NCI-H2196 (cell line): ENCODE results near the gene POTEJ.
"Not testable (repeated sequence)": the region's sequence is repeated elsewhere in the genome, so short reads cannot be mapped to it uniquely, and the experiment has no call there.

Experiments
- DNase-seq: peaks from one replicate; lab custom pipeline; 2025; ENCODE audit not compliant: unreplicated experiment; lab: John Stamatoyannopoulos, UW

The POTEJ gene

DNA sequence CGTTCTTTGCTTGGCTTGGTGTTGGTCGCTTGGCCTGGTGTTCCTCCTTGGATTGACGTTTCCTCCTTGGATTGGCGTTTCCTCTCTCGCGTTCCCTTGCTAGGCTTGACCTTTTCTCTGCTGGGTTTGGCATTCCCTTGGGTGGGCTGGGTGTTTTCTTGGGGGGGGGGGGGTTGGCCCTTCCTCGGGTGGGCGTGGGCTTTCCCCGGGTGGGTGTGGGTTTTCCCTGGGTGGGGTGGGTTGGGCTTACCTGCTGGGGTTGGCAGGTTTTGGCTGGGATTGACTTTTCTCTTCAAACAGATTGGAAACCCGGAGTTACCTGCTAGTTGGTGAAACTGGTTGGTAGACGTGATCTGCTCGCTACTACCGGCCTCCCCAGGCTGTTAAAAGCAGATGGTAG lies at the start of gene POTEJ:
POTEJ (plus strand) TSS at position 301 of the 400 bp plus-strand sequence; CDS start at position 394, 93 bp downstream.
- not testable (repeated sequence) for DNase-seq

DNA sequence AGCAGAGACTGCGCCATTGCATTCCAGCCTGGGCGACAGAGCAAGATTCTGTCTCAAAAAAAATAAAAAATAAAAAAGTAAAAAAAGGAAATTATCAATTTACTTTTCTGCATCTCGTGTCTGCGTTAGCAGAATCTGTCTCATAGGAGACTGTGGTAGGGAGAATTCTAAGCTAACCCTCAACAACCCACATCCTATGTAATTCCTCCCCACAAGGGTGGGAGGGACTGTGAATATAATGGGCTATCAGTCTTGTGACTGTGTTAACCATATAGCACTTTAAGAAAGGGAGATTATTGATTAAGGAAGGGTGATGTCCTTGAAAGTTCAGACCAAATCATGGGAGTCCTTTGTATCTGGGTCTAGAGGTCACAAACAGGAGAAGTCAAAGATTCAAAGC lies 45.1 kb upstream of the POTEJ start:
- DNase-seq, result not testable (repeated sequence)

DNA sequence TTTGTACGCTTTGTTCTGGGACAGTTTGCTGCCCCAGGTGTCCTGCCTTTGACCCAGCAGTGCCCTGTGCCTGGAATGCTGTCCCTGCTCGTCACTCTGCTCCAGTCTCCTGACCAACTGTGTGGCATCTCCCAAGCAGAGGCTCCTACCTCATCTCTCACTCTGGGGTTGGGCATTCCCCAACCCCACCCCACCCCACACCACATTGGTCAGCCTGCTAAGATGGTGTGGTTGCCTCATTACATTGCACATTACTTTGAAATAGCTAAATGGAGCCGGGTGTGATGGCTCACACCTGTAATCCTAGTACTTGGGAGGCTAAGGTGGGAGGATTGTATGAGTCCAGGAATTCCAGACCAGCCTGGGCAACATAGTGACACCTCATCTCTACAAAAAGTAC lies 39.3 kb upstream of the POTEJ start:
- DNase-seq, result not testable (repeated sequence)

DNA sequence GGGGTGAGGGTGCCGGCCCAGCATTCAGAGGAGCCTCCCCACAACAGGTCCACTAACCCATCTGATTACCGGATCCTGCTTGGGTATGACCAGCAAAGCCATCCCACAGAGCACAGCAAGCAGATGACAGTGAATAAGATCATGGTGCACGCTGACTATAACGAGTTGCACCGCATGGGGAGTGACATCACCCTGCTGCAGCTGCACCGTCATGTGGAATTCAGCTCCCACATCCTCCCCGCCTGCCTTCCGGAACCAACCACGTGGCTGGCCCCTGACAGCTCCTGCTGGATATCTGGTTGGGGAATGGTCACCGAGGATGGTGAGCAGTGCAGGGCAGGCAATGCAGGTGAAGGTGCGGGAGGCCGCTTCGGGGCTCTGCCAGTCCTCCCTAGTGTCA lies 37.0 kb upstream of the POTEJ start:
- DNase-seq, result not testable (repeated sequence)

DNA sequence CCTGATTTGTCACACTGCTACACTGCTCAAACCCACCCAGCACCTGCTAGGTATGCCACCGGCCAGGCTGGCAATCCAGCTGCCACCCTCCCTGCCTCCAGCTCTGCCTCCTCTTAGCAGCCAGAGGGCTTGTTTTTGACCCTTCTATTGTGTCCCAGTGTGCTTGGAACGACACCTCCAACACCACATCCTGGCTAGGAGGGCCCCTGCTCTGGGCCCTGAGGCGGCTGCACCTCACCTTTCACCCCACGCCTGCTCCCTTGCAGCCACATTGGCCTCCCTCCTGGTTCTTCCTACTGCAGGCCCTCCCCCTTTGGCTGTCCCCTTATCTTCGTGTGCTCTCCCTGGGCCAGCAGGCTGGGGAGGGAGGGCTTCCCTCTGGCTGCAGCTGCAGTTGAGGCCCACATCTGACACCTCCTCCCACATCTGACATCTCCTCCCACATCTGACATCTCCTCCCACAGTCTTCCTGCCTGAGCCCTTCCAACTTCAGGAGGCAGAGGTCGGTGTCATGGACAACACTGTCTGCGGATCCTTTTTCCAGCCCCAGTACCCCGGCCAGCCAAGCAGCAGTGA lies 34.9 kb upstream of the POTEJ start:
- DNase-seq, result not testable (repeated sequence)

DNA sequence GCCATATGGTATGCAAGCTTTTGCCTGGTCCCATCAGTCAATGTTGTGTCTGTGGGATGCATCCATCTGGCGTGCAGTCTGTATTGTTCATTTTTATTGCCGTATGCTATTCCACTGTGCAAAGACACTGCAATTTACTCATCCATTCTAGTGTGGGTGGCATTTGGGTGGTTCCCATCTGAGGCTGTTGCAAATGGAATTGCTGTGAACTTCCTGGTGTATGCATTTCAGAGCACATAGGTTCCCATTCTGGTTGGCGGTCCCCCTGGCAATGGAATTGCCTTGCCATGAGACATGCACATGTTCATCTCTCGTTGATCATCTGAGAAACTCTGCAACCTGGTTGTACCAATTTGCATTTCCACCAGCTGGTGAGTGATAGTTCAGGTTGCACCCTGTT lies 33.7 kb upstream of the POTEJ start:
- DNase-seq, result not testable (repeated sequence)

DNA sequence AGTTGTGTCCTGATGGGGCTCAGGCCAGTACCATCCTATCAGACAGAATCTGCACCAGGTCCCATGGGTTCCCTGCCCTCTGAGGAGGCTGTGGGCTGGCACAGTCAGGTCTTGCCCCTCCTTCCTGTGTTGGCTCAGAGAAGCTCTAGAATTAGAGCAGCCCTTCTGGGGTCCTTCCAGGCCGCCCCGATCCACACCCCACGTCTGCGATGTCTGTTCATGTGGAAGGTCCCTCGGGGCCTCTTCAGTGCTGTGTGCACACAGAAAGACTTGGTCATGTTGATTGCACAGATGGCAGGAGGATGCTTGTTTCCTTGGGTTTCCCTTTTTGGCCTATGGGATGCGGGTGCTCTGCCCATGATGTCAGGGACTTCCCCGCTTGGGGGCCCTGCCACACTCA lies 32.1 kb upstream of the POTEJ start:
- DNase-seq, result not testable (repeated sequence)

DNA sequence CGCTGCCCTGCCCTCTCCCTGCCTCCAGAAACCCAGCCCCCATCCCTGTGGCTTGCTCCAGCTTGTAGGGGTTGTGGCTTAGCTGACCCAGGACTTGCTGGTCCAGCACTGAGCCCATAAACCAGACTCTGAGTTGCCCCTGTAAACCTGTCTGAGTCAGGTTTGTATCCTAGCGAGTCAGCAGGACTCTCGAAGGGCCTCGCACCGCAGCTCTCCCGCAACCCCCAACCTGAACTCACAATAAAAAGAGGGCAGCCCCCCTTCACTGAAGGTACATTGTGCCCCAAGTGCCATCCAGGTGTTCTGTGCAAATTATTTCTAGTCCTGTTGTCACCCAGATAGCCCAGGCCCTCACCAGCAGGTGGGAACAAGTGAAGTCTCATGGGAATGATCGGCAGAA lies 29.7 kb upstream of the POTEJ start:
- not testable (repeated sequence) for DNase-seq

DNA sequence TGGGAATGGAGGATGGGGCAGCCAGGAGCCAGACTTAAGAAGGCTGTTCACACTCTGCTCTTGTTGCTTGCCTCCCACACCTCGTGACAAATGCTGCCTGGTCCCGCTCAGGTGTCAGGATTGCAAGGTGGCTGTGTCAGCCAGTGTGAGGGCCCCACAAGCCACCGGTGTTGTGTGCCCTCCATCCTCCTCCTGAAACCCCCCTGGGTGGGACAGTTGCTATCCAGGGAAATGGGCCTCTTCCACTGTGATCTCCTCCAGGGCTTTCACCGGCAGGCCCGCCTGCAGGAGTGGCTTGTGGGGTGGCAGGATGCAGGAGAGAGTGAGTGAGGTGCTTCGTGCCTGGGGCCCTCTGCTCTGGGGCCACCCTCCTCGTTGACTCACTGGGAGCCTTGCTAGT lies 28.3 kb upstream of the POTEJ start:
- DNase-seq, result not testable (repeated sequence)

DNA sequence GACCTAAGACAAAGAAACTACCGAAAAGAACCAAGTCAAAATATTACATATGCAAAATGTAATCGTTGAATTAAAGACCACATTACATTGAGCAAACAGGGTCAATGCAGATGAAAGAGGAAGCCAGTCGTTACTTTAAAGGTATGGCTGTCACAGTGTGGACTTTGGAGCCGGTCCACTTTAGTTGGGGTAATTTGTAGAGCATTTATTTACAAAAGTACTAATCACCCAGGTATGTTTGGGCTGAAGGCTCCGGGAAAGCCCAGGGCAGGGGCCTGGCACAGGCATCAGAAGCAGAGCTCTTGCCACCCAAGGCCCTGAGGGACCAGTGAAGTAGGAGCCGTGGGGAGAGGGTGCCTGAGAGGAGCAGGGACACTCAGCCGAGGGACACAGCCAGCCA lies 27.7 kb upstream of the POTEJ start:
- DNase-seq, result not testable (repeated sequence)

DNA sequence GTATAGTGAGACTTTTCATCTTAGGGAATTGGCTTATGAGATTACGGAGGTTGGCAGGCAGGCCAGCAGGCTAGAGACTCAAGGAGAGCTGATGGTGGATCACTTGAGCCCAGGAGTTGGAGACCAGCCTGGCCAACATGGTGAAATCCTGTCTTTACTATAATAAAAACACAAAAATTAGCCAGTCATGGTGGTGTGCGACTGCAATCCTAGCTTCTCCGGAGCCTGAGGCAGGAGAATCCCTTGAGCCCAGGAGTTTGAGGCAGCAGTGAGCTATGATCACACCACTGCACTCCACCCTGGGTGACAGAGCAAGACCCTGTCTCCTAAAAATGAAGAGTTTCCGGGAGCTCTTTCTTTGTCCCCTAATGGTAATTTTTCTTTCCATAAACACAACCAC lies 26.5 kb upstream of the POTEJ start:
- DNase-seq, result not testable (repeated sequence)

DNA sequence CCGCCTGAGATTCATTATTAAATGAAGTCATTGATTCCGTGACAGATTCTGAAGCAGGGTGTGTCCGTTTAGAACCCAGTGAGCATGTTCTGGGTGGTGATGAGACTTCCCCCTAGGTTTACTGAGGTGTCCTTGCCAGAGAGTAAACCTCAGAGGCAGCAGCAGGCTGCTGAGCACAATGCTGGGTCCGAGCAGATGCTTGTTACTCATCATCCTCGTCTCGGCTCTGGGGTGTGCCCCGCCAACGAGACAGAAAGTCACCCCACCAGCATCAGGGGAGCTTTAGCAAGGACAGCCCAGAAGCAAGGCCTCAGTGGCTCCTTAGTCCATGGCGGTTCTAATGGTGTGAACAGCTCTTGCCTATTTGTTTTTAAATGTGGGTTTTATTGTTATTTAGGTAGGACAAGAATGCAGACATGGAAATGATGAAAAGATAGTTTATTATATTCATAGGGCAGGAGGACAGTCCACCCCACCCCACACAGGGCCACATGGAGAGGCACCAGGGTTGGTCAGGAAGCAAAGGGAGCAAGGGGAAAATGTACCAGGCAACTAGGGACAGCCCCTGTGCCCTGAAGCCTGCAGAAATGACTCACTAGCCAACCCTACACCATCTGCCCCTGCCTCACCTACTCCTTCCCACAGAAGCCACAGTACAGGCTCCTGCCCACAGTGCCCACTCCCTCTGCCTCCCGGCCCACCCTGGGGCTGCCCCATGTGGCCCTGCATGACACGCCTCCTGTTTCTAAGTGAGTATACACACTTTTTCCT lies 22.4 kb upstream of the POTEJ start:
- not testable (repeated sequence) for DNase-seq

DNA sequence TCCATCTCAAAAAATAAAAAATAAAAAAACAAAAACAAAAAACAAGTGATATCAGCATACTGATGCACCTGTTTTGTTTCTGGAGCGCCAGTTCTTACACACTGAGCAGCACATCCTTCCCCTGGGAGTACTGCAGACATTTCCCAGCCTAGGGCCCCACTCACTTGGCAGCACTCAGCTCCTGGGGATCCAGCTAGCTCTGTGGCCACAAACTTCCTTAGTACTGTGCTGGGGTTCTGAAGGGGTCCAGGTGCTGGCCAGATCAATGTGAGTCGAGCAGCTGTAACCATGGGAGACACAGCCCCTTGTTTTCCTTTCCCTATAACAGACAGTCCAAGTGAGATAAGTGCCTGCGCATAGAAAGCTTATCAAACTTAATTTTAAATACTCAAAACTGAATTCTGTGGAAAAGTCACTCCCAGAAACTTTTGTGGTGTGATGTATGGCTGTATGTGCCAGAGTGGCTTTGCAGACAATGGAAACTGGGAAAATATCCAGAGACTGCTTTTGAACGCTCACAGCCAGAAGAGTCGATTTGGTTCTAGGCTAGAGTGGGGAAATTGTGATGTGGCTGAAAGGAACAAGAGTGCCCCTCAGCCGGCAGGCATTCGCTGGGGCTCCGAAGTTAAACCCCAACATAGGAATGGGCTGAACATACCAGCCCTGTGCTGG lies 20.9 kb upstream of the POTEJ start:
- not testable (repeated sequence) for DNase-seq

DNA sequence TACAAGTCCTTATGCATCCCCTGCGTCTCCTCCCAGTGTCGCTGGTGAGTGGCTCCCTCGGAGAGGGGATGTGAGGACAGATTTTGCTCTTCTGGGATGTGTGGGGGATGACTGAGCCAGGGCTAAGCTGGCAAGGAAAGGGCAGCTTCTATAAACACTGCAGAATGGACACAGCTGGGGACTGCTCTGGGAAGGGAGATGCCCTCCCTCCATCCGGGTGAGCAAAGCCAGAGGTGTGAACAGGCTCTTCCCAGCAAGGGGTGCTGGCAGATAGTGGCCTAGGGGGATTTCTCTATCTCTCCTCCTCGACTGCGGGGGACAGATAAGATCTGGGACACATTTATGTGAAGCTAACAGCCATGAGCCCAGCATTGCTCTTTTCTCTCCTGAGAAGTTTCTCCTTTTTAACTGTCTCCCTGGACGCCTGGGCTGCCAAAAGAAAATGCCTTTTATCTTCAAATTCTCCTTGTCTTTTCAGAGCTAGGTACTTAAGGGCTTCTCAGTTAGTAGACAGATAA lies 20.3 kb upstream of the POTEJ start:
- not testable (repeated sequence) for DNase-seq

DNA sequence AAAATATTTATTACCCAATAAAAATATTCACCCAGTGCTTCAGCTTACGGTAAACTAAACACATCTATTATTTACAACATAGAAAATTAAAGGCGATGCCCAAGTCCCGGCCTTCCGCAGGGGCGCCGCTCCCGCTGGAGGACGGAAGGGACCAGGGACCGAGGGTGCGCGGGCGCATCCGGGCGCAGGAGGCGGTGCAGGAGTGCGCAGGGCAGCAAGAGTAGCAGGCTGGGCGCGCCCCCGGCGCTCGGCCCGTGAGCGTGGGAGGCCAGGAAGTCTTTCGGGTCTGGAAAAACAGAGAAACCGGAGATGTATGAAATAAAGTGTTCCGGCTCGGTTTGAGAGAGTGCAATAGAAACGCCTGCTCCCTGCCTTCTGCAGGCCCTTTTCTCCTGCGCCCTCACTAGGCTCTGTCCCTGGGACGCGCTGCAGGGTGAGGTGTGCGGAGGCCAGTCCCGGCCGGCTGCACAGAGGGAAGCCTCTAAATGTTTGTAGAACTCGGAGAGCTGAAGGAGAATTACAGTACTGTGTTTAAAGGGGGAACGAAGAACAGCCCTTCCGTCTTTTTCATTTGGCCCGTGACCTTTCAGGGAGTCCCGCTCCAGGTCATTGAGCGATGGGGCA lies 18.3 kb upstream of the POTEJ start:
- not testable (repeated sequence) for DNase-seq

DNA sequence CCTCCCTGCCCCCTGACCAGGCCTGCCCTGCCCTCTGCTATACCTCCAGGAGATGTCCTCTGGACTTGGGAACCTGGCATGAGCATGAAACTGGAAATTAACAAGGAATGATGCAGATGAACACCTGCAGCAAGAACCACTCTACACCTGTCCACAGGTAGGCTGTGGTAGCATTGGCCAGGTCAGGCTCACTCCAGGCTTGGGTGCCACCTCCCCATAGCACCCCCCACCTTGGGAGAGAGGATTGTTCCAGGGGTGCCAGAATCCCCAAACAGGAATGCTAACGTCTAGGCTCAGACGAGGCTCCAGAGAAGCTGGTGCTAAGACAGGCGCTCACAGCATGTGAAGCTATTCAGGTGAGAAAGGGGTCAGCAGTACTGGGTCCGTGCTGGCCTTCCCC lies 17.2 kb upstream of the POTEJ start:
- not testable (repeated sequence) for DNase-seq

DNA sequence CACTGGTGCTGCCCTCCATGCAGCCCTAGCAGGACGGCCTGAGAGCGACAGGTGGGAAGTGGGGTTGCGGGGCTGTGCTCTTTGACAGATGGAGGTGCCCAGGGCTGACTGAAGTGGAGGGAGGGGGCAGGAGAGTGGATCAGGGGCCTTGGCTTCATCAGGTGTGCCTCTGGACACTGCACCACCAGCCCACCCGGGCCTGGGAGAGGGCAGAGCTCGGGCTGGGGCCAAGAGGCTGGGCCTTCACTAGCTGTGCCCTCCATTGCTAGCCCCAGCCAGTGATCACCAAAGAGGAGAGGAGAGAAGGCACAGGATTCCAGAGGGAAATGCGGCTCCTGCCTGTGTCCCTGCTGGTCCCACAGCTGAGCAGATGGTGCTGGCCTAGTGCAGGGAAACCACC lies 14.5 kb upstream of the POTEJ start:
- DNase-seq, result not testable (repeated sequence)

DNA sequence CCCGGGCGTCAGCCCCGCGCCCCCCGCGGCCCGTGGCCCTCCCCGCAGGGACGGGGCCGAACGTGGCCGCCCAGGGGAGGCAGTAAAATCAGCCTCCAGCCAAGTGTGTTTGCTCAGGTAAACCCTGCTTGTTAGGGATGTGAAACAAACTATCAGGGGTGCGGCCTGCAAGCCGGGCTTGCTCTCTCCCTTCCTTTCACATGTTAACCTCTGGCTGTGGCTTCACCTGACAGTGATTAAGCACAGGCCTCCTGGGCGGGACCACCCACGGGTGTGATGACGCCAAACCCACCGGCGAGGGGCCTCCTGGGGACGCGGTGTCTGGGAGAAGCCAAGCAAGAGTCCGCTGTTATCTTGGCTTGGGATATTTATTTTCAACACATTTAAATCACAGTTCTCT lies 13.2 kb upstream of the POTEJ start:
- not testable (repeated sequence) for DNase-seq

DNA sequence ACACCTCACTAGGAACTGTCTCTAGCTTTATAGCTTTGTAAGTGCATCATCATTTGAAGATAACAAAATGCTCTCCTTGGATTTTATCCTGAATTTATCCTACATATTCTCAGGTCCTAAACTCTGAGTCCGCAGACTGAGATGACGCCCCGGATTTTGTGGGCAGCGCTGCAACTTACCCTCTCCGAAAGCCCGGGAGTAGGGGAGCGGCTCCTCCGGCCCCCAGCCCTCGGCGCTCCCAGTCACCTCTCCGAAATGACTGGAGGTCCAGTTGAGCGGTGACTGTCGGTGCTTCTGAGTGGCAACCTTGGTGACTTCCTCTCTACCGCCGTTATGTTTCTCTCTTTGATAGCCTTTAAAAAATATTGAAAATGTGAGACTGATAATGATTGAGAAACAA lies 12.8 kb upstream of the POTEJ start:
- DNase-seq, result not testable (repeated sequence)

DNA sequence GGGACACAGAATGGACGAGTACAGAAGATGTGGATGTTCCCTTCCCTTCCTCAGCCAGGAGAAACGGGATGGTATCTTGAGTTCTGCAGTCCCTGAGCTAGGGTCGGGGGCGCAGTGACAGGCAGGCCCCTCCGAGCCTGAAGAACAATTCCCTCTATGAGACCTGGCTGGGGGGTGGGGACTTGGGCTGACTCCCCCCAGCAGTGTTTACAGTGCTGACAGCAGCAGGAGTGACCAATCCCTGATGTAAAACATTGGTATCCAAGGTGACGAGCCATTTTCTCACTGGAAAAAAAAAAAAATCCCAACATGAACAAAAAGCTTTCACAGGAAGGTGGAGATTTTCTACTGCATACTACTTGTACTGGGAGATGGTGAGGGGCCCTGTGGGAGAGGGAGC lies 11.8 kb upstream of the POTEJ start, which contains the start of gene CFC1:
CFC1 (minus strand) TSS at position 183 of the 400 bp plus-strand sequence. CDS start 288 bp downstream, outside the sequence.
- DNase-seq, result not testable (repeated sequence)

DNA sequence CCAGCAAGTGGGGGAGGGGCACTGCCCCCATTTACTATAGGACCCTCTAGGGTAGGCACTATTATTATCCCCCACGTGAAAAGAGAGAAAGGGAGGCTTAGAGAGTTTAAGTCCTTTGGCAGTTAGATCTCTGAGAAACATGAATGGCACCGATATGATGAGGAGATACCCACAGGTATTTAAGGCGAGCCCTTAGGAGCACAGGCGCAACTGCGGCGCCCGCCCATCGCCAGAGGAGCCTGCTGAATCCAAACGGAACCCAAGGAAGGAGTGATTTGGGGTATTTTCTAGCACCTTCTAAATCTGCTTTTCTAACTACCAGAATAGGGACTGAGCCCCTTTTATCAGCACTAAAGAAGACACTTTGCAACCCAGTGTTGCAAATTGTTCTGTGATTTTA lies 11.3 kb upstream of the POTEJ start:
- DNase-seq, result not testable (repeated sequence)
